ENCODE data around the gene TMCC2.

The TMCC2 gene

DNA sequence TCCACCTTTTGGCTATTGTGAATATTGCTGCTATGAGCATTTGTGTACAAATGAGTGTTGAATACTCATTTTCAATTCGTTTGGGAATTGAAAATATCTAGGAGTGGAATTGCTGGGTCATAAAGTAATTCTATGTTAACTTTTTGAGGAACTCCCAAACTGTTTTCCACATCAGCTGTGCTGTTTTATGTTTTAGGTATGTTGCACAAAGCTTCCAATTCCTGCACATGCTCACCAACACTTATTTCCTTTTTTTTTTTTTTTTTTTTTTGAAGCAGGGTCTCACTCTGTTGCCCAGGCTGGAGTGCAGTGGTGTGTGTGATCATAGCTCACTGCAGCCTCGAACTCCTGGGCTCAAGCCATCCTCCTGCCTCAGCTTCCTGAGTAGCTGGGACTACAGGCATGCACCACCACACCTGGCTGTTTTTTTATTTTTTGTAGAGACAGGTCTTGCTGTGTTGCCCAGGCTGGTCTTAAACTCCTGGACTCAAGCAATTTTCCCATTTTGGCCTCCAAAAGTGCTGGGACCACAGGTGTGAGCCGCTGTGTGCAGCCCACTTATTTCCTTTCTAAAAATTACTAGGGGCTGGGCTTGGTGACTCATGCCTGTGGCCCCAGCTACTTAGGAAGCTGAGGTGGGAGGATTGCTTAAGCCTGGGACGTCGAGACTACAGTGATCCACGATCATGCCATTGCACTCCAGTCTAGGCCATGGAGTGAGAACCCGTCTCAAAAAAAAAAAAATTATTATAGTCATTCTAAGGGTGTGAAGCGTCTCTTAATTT is 33.4 kb downstream of the TMCC2 start:
- no peak for DNase-seq (ENCODE audit: low spot score)

- DNase-seq (ENCODE audit: low spot score), result peak; percentile 38
Measured at GRCh38 chr1:205261946-205262691, 34.4 kb downstream of the TMCC2 start.

DNA sequence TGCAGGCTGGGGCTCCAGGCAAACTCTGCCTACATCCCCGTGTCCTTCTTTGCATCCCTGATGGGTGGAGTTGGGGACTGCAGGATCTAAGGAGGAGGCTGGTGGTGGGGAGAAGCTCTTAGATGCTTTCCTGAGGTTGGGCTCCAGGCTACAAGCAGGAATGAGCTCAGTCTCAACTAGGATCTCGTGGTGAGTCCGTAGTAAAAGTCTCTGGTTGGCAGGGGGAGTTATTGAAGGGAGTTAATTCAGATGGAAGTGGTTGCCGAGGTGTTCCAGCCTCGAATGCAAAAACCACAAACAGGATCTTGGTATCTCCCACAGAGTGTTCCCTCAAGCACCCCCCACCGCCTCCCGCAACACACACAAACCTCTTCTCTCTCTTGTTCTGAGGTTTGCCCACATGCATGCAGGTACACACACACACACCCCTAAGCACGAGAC is 35.0 kb downstream of the TMCC2 start:
- DNase-seq (ENCODE audit: low spot score), result no peak

- DNase-seq (ENCODE audit: low spot score), result no peak
Measured at GRCh38 chr1:205263580-205264190, 35.9 kb downstream of the TMCC2 start.

DNA sequence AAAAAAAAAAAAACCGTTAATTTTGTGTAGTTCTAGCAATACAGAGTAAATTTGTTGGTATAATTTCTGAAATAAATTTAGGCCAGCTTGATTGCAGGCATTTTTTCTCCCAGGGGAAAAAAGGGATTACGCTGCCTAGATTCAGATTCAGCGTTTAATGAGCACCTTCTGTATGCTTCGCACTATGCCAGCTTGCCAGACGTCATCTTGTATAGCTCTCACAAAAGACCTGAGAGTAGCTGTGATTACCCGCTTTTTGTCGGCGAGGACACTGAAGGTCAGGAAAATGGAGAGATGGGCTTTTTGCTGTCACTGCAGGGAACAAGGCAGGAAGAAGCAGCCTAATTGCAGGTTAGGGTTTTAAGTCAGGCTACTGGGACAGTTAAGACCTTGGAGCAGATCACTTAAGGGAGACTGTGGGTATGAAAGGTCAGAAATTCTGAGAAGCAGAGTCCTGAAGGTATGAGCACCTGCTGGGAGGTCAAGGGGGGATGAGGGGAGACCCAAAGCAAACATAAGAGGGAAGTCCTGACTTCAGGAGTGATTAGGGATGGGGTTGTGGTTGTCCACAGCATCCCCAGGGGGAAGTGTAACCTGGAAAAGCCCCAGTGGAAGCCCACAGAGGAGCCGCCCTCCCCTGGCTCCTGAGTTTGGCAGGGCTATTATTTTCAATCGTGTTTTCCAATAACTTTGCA is 39.0 kb downstream of the TMCC2 start:
- no peak for DNase-seq (ENCODE audit: low spot score)

GRCh38 chr1:205267306-205267902 is 39.7 kb downstream of the TMCC2 start:
- no peak for DNase-seq (ENCODE audit: low spot score)

- DNase-seq (ENCODE audit: low spot score), result no peak
Measured at GRCh38 chr1:205268846-205269680, 41.3 kb downstream of the TMCC2 start.

DNA sequence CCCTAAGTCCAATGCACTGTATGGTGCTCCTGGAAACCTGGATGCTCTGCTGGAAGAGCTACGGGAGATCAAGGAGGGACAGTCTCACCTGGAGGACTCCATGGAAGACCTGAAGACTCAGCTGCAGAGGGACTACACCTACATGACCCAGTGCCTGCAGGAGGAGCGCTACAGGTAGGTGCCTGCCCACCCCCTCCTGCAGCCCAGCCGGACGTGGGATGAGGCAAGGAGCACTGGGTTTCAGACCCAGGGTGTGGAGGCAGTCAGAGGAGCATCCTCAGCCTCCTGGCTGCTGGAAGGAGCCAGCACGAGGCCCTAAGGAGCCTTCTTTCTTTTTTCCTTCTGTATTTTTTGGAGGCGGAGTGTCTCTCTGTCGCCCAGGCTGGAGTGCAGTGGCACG is 42.0 kb downstream of the TMCC2 start:
- DNase-seq (ENCODE audit: low spot score), result no peak

DNA sequence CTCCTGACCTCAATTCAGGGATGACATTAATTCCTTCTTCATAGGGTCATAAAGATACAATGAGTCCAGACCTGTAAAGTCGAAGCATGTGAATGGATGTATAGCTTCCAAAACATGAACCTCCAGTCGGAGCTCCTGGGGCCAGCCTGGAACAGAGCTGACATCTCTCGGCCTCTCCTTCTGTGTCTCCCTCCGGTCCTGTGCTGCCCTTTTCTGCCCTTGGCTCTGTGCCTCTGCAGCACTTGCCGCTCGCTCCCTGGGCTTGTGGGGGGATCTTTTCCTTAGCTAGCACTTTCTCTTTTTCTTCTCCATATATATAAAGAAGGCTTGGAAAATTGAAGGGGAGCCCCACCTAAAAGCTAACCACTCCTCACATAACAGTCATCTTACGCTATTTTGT is 42.5 kb downstream of the TMCC2 start:
- no peak for DNase-seq (ENCODE audit: low spot score)

GRCh38 chr1:205270764-205271163 is 43.0 kb downstream of the TMCC2 start:
- DNase-seq (ENCODE audit: low spot score), result no peak

DNA sequence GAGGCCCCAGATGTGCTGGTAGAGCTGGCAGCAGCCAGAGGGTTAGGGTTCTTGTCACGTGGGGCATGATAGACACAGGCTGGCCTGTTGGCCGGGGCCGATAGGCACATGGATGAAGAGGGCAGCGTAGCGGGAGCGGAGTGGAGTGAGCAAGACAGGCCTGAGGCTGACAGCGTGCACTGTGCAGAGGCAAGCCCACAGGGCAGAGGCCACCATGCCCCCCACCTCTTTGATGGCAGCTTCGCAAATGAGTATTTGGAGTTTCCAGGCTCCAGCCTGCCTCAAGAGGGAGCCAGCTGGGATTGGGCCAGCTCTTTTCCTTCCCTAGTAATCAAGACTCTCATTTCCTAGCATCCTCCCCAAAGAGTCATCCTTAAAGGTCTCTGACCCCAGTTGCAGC is 43.5 kb downstream of the TMCC2 start:
- no peak for DNase-seq (ENCODE audit: low spot score)

DNA sequence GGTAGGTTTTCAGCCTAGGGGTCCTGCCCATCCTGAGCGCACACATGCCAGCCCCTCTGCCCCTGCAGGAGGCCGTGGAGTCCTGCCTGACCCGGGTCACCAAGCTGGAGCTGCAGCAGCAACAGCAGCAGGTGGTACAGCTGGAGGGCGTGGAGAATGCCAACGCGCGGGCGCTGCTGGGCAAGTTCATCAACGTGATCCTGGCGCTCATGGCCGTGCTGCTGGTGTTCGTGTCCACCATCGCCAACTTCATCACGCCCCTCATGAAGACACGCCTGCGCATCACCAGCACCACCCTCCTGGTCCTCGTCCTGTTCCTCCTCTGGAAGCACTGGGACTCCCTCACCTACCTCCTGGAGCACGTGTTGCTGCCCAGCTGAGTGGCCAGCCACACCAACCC is 44.0 kb downstream of the TMCC2 start:
- DNase-seq (ENCODE audit: low spot score), result no peak

- no peak for DNase-seq (ENCODE audit: low spot score)
Measured at GRCh38 chr1:205272536-205272935, 44.8 kb downstream of the TMCC2 start.

DNA sequence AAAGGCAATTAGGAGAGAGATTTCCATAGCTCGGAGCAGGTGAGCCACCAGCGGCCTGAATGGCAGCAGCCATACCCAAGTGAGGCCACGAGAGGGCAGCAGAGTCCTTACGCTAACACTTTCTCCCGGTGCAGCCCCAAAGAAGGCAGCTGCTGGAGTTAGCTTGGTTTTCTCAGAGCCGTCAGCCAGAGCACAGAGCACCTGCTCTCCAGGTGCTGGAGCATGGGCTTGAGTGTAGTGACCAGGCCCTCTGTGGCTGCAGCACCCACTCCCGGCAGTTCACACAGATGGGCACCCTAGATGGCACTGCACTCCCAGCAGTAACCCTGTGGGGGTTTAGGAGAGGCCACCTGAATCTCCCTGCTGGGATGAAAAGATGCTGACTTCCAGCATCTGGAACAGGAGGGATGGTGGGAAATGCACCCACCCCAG is 45.8 kb downstream of the TMCC2 start:
- DNase-seq (ENCODE audit: low spot score), result peak; percentile 95

GRCh38 chr1:205274041-205274691 is 46.4 kb downstream of the TMCC2 start:
- peak; percentile 45 for DNase-seq (ENCODE audit: low spot score)

DNA sequence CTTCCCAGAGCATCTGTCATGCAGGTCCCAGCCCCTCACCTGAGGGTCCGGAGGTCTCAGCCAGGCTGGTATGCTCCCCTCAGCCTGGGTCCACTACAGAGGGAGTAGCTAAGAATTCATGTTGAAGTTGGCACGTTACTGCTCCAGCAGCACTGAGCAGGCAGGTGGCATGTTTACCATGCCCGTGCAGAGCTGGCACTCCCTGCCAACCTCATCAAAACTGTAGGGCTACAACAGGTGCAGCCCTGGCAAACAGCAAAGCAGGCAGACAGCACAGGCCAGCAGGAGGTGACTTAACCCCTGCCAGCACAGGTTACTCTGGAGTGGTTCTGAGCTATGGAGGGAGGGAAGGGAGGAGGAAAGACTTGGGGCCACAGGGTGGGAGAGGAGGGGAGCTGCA is 47.4 kb downstream of the TMCC2 start:
- no peak for DNase-seq (ENCODE audit: low spot score)

- no peak for DNase-seq (ENCODE audit: low spot score)
Measured at GRCh38 chr1:205275916-205276688, 48.4 kb downstream of the TMCC2 start.

DNA sequence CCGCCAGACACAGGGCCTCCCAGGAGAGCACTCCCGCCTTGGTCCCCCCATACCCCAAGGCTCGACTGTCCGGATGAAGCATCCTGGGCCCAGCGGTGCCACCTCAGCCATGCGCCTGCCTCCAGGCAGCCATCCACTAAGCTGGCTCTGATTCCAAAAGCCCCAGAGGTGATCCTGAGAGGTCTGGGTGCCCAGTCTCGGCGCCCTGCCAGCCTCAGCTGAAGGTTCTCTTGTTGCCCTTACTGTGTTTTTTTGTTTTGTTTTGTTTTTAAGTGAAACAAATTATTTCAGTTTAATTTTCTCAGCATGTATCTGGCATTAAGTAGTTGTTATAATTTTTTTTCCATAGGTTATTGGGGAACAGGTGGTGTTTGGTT is 48.9 kb downstream of the TMCC2 start:
- DNase-seq (ENCODE audit: low spot score), result no peak

- no peak for DNase-seq (ENCODE audit: low spot score)
Measured at GRCh38 chr1:205279986-205280385, 52.2 kb downstream of the TMCC2 start.
